Endodermal cell (in vitro differentiated cells): ENCODE measurements around the gene BRICD5. TPM values are rescaled to one million over a fixed set of nuclear protein-coding genes. Genes with fewer than 3 reads are reported as not detected.

Source experiments
- DNase-seq: peaks from one replicate; pipeline ENCODE4 v3.0.0-alpha.2; 2017
- H3K27ac ChIP-seq: 2 replicates; pipeline ENCODE4 v1.5.1; 2013; ENCODE audit warnings: mild to moderate bottlenecking, low read depth, low read length, moderate library complexity
- H3K27me3 ChIP-seq: 2 replicates; pipeline ENCODE4 v1.6.1; 2013; ENCODE audit warnings: mild to moderate bottlenecking, low read length, moderate library complexity; ENCODE audit not compliant: insufficient read depth, control insufficient read depth, poor library complexity, severe bottlenecking
- H3K36me3 ChIP-seq: 2 replicates; pipeline ENCODE4 v1.7.0; 2013; ENCODE audit warnings: mild to moderate bottlenecking, low read length, moderate library complexity; ENCODE audit not compliant: control insufficient read depth, insufficient read depth
- H3K4me1 ChIP-seq: one replicate; pipeline ENCODE4 v1.7.0; 2013; ENCODE audit warnings: low read length; ENCODE audit not compliant: control insufficient read depth, insufficient read depth
- H3K4me3 ChIP-seq: 2 replicates; pipeline ENCODE4 v1.5.1; 2013; ENCODE audit warnings: mild to moderate bottlenecking, low read length, moderate library complexity
- H3K9ac ChIP-seq: 2 replicates; pipeline ENCODE4 v1.6.1; 2013; ENCODE audit warnings: mild to moderate bottlenecking, low read length, moderate library complexity; ENCODE audit not compliant: poor library complexity, severe bottlenecking; ENCODE audit errors: extremely low read depth
- H3K9me3 ChIP-seq: 2 replicates; pipeline ENCODE4 v1.6.1; 2013; ENCODE audit warnings: mild to moderate bottlenecking, low read length, moderate library complexity; ENCODE audit not compliant: control insufficient read depth
- H3K27ac Mint-ChIP-seq: 2 replicates; pipeline ENCODE4 v1.8.0; 2020; ENCODE audit warnings: mixed read lengths
- H3K27me3 Mint-ChIP-seq: 2 replicates; pipeline ENCODE4 v1.8.0; 2021; ENCODE audit warnings: mild to moderate bottlenecking, mixed read lengths; ENCODE audit not compliant: insufficient read depth
- H3K36me3 Mint-ChIP-seq: 2 replicates; pipeline ENCODE4 v1.8.0; 2020; ENCODE audit warnings: low read depth, mixed read lengths
- H3K4me1 Mint-ChIP-seq: 2 replicates; pipeline ENCODE4 v1.8.0; 2020; ENCODE audit warnings: mixed read lengths
- H3K4me3 Mint-ChIP-seq: 2 replicates; pipeline ENCODE4 v1.8.0; 2020; ENCODE audit warnings: mild to moderate bottlenecking, moderate library complexity, mixed read lengths
- H3K9me3 Mint-ChIP-seq: 2 replicates; pipeline ENCODE4 v1.8.0; 2020; ENCODE audit warnings: mild to moderate bottlenecking, mixed read lengths
- WGBS, 2 experiments: methylation state at CpG; one replicate each; pipeline versions ENCODE4 v1.1.5 to v1.1.7; 2013; ENCODE audit warnings: missing lambda C conversion rate in 2 of 2, mixed read lengths in 1 of 2; ENCODE audit not compliant: insufficient coverage in 1 of 2, insufficient read length in 1 of 2; 5-methylcytosine and 5-hydroxymethylcytosine counted together
- total RNA-seq, 2 donors: library from RNA; stranded (reverse); fragmentation: NEBNext Ultra II Directional in 1 of 2; extraction: Animal tissue kit (Norgen Biotek cat#: 25700) in 1 of 2; gene quantifications; 2 replicates in 1 of 2; 3 replicates in 1 of 2; pipeline ENCODE4 v1.2.1, GENCODE V29; 2021
- TF ChIP-seq, protein P1 (sequence below): fragments of 200-600 bp; sonication (generic); conservative IDR thresholded peaks from 2 replicates; pipeline ENCODE4 v1.5.0; 2021; ENCODE audit warnings: antibody characterized with exemption, mild to moderate bottlenecking

BRICD5 gene
- total RNA-seq, 2 donors from 2014 or later: 7.7 to 15.0 TPM

- Mint-ChIP-seq H3K4me3 (peak overlapping the region; percentile 68), H3K9me3 (peaks cover 5% of the 10 kb centered on the region), H3K36me3 (peaks cover 21% of the 10 kb centered on the region), H3K27me3 (peaks cover 14% of the 10 kb centered on the region), H3K4me1 (peaks cover 2% of the 10 kb centered on the region), H3K27ac (no peak overlapping the region)
- Histone ChIP-seq H3K9me3 (no peaks in the 10 kb centered on the region), H3K4me1 (no peaks in the 10 kb centered on the region), H3K36me3 (peaks cover 17% of the 10 kb centered on the region), H3K4me3 (no peak overlapping the region), H3K27me3 (no peaks in the 10 kb centered on the region), H3K9ac (no peak overlapping the region), H3K27ac (no peak overlapping the region)
- WGBS, 2 experiments: 94 to 97% methylated on average over 17 to 23 of the region's 23 CpGs
- TF ChIP-seq, protein P1, sequence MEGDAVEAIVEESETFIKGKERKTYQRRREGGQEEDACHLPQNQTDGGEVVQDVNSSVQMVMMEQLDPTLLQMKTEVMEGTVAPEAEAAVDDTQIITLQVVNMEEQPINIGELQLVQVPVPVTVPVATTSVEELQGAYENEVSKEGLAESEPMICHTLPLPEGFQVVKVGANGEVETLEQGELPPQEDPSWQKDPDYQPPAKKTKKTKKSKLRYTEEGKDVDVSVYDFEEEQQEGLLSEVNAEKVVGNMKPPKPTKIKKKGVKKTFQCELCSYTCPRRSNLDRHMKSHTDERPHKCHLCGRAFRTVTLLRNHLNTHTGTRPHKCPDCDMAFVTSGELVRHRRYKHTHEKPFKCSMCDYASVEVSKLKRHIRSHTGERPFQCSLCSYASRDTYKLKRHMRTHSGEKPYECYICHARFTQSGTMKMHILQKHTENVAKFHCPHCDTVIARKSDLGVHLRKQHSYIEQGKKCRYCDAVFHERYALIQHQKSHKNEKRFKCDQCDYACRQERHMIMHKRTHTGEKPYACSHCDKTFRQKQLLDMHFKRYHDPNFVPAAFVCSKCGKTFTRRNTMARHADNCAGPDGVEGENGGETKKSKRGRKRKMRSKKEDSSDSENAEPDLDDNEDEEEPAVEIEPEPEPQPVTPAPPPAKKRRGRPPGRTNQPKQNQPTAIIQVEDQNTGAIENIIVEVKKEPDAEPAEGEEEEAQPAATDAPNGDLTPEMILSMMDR: no peak
- DNase-seq: no peak
These were observed 3.8 kb downstream of the BRICD5 start for GRCh38 chr16:2206780-2207433.

DNA sequence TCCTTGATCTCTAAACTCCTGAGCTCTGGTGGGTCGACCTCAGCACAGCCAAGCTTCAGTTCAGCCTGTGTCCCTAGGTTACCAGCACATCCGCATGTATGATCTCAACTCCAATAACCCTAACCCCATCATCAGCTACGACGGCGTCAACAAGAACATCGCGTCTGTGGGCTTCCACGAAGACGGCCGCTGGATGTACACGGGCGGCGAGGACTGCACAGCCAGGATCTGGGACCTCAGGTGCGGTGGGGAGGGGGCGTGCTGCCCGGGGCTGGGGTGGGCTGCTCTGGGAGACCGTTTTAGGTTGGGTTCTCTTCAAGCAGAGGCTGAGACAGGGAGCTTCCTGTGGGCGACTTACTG is 4.3 kb downstream of the BRICD5 start:
- TF ChIP-seq, protein P1: no peak
- Histone ChIP-seq H3K4me3 (peak overlapping the region; percentile 90), H3K4me1 (no peaks in the 10 kb centered on the region), H3K27me3 (no peaks in the 10 kb centered on the region), H3K27ac (no peak overlapping the region), H3K9ac (peak overlapping the region; percentile 15), H3K36me3 (peaks cover 15% of the 10 kb centered on the region), H3K9me3 (no peaks in the 10 kb centered on the region)
- H3K36me3 Mint-ChIP-seq: peaks cover 21% of the 10 kb centered on the region
- H3K4me1 Mint-ChIP-seq: peaks cover 2% of the 10 kb centered on the region
- peaks cover 5% of the 10 kb centered on the region for H3K9me3 Mint-ChIP-seq
- WGBS, 2 experiments: 83 to 94% methylated on average over 6 to 18 of the region's 18 CpGs
- no peak for DNase-seq
- peak overlapping the region; percentile 68 for H3K4me3 Mint-ChIP-seq
- peaks cover 19% of the 10 kb centered on the region for H3K27me3 Mint-ChIP-seq
- H3K27ac Mint-ChIP-seq: peak overlapping the region; percentile 64

DNA sequence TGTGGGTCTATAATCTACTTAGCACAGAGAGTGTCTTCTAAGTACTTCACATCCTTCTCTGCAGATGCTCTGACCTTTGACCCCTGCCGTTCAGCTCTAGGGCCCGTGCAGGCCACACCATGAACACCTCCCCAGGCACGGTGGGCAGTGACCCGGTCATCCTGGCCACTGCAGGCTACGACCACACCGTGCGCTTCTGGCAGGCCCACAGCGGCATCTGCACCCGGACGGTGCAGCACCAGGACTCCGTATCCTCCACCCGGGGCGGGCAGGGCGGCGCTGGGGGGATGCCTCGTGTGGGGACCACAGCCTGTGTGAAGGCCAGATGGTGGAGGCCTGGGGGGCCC is 4.7 kb downstream of the BRICD5 start:
- 0 to 26% methylated on average over 2 to 16 of the region's 16 CpGs for WGBS, 2 experiments
- Mint-ChIP-seq H3K36me3 (peaks cover 21% of the 10 kb centered on the region), H3K9me3 (peaks cover 5% of the 10 kb centered on the region), H3K27me3 (peaks cover 22% of the 10 kb centered on the region), H3K4me1 (peaks cover 2% of the 10 kb centered on the region), H3K4me3 (peak overlapping the region; percentile 68), H3K27ac (peak overlapping the region; percentile 61)
- H3K4me3 ChIP-seq: peak overlapping the region; percentile 90
- DNase-seq: no peak
- H3K27ac ChIP-seq: no peak overlapping the region
- TF ChIP-seq, protein P1: no peak
- H3K4me1 ChIP-seq: no peaks in the 10 kb centered on the region
- H3K9me3 ChIP-seq: no peaks in the 10 kb centered on the region
- no peaks in the 10 kb centered on the region for H3K27me3 ChIP-seq
- peak overlapping the region; percentile 15 for H3K9ac ChIP-seq
- peaks cover 15% of the 10 kb centered on the region for H3K36me3 ChIP-seq
